GM21528 (cell line): Measurements from ENCODE around the gene FEZ2.
"Not testable (repeated sequence)": the region's sequence is repeated elsewhere in the genome, so short reads cannot be mapped to it uniquely, and the experiment has no call there.

Experiments used
- ATAC-seq: cut with Tn5 transposase; IDR thresholded peaks from one replicate; pipeline ENCODE4 v1.9.1; 2021; ENCODE audit warnings: mild to moderate bottlenecking, moderate library complexity; ENCODE audit not compliant: unreplicated experiment, low FRiP score

The FEZ2 gene, protein sequence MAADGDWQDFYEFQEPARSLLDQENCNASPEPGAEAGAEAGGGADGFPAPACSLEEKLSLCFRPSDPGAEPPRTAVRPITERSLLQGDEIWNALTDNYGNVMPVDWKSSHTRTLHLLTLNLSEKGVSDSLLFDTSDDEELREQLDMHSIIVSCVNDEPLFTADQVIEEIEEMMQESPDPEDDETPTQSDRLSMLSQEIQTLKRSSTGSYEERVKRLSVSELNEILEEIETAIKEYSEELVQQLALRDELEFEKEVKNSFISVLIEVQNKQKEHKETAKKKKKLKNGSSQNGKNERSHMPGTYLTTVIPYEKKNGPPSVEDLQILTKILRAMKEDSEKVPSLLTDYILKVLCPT

DNA sequence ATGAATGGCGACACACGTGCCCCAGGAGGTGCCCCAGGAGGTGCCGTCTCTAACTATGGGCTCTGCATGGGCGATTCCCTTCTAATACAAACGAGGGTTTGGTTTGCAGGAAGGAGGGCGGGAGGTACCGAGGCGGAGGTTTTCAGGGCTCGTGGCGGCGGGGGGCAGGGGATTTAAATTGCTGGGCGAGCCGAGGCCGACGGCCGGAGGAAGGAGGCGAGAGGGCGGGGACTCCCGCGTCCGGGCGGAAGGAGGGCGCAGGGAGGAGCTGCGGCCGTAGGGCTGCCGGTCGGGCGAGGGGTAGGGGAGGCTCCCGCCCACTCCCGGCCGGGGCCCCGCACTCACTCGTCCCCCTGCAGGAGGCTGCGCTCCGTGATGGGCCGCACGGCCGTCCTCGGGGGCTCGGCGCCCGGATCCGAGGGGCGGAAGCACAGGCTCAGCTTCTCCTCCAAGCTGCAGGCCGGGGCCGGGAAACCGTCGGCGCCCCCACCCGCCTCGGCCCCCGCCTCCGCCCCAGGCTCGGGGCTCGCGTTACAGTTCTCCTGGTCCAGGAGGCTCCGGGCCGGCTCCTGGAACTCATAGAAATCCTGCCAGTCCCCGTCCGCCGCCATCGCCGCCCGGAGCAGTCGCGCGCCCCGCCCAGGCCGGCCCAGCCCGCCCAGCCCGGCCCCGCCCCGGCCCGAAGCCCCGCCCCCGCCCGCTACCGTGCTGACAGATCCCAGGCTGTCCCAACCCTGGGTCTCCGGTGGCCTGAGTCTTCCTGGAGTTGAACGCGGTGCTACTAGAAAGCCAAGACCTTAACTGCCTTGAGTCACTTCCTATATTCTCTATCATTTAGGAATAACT lies at the start of gene FEZ2:
Gene FEZ2 (minus strand): TSS at position 637 of the 846 bp plus-strand sequence. CDS start 26 bp downstream, at position 611.
- ATAC-seq: peak; percentile 100

DNA sequence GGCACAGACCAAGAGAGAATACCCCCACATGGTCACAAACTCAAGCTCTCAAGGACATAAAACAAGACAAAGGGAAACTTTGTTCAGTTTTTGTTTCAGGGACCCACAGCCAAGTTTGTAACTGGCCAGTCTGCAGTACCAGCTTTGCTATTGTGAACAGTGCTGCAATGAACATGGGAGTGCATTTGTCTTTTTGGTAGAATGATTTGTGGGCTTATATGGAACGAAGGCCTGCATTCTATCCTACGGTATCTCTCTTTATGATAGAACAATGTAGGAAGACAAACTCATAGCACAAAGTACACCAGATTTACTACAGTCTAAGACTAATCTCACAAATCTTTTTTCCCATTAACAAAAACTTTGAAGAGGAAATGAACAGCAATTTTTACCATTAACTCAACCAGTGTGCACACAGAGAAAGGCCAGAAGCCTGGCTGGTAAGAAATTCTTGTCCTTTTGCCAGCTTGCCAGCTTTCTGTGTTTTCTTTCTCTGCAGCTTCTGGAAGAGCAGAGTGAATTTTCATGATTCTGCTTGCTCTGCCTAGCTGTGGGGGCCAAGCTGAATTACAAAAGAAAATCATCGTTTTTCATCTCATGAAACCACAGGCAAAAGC lies 37.1 kb upstream of the FEZ2 start:
- no peak for ATAC-seq

DNA sequence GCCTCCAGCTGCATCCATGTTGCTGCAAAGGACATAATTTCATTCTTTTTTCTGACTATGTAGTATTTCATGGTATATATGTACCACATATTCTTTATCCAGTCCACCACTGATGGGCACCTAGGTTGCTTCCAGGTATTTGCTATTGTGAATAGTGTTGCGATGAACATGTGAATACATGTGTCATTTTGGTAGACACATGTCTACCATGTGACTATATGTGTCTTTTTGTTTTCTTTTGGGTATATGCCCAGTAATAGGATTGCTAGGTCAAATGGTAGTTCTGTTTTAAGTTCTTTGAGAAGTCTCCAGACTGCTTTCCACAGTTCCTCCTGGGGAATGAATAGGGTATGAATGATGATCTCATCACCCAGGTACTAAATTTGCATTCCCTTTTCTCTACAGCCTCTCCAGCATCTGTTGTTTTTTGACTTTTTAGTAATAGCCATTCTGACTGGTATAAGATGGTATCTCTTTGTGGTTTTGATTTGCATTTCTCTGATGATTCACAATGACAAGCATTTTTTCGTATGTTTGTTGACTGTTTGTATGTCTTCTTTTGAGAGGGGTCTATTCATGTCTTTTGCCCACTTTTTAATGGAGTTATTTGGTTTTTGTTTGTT lies 35.6 kb upstream of the FEZ2 start:
- no peak for ATAC-seq

DNA sequence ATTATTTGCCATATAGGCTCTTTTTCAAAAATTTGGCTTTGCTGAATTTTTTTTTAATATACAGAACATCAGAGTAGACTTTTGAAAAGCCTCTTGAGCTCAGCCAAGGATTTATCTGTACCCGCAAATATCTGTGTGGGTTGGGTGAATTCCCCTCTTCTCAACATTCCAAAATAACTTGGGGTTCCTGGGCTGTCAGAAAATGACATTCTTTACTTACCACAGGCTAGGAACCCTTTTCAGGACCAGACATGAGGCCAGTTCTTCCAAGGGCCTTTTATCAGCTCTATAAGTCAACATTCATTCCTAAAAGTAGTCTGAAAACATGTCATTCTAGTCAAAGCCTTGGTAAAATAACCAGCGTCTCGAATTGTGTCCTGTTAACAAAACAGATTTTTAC lies 28.8 kb upstream of the FEZ2 start:
- ATAC-seq: no peak

DNA sequence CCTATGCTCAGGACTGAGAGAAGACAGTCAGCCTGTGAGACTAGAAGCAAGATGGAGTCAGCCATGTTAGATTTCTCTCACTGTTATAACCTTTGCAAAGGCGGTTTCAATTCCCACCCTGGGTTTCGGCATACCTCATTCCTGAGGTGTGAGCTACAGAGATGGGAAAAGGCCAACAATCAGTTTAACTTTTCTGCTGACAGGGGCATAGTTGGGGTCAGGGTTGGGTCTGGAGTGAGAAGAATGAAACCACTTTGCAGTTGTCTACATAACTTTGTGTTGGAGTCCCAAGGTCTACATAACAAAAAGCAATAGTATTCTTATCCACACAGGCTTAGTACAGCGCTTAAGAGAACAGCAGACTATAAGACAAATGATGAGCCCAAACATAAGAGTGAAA lies 28.1 kb upstream of the FEZ2 start:
- no peak for ATAC-seq

DNA sequence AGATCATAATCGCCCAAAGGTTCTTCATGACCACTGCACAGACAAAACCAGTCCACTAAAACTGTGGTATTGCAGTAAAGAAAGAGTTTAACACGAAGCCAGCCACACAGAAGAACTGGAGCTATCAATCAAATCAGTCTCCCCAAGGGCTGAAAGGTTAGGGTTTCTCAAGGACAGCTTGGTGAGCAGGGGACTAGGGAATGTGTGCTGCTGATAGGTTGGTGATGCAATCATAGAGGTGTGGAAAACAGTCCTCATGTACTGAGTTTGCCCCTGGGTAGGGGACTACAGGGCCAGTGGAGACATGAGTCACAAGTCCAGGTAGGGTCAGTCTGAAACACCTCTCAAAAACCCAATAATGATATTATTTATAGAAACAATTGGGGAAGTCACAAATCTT lies 27.3 kb upstream of the FEZ2 start:
- no peak for ATAC-seq

DNA sequence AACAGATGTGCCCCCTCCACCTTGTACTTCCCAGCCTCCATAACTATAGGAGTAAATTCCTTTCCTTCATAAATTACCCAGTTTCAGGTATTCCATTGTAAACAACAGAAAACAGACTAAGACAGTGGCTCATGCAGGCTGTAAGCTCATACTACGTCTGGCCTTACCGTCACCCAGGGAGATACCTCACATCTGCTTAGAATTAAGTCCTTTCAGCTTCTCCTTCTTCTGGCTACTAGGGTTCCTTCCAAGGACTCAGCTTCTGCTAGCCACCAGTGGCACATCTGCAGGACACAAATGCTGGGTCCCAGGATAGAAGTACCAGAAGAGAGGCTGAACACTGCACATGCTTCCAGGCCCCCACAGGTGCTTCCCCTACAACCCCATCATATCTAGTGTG lies 22.4 kb upstream of the FEZ2 start:
- no peak for ATAC-seq

DNA sequence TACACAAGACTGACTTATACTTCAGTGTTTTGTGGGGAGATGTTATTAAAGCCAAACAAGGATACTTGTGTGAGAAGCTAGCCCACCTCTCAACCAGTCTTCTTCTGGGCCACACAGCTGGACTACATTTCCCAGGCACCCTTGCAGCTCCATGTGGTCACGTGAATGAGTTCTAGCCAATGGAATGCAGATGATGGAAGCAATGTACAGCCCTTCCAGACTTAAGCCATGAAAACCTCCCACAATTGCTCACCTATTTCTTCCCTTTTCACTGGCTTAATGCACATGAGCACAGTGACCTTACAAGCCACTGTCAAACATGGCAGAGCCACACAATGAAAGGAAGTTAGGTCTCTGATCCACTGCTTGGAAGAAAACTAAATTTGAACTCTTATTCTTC lies 20.4 kb upstream of the FEZ2 start:
- peak; percentile 97 for ATAC-seq

DNA sequence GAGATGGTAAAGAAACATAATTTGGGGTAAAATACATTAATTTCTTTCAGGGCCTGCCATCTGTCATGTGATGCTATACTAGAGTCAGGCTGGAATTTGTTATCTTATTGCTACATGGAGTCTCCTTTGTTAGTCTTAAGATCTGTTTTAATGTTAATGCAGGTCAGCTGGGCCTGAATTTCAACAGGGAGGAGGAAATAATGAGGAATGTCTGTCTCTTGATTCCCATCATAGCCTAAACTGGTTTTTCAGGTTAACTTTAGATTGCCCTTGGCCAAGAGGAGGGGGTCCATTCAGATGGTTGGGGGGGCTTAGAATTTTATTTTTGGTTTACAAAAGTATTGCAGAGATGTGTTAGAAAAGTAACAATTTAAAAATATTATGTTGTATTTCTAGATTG lies 19.0 kb upstream of the FEZ2 start:
- ATAC-seq: no peak

DNA sequence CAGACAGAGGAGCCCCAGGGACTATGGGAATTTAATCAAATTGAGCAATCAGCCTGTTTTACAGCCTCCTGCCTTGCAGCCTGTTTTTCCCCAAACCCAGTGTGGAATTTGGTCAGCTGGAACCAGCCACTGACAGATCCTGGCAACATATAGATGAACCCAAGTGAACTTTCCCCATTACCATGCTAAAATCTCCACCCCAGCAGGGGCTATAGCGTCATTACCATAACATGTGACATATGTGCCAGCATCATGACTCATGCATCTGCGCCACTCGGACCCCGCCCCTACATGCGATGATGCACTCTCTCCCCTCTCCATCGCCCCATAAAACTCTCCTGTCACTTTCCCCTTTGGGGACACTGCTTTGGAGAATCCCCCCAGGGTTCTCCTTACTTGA lies 17.3 kb upstream of the FEZ2 start:
- no peak for ATAC-seq

DNA sequence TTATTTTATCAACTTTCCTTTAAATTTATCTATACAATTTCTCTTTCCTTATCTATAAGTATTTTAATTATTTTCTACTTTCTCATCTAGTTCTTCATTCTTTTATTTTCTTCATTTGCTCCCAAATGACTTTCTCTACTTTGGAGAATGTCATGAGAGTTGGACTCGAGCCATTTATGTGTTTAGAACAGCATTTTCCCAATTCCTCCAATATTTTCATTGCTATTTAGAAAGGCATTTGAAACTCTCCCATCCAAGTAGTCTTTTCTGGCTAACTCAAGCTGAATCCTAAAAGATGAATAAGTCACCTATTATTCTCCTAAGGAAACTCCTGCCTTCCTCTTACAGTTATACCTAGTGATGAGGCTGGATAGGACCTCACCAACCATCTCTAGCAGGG lies 15.8 kb upstream of the FEZ2 start:
- no peak for ATAC-seq

DNA sequence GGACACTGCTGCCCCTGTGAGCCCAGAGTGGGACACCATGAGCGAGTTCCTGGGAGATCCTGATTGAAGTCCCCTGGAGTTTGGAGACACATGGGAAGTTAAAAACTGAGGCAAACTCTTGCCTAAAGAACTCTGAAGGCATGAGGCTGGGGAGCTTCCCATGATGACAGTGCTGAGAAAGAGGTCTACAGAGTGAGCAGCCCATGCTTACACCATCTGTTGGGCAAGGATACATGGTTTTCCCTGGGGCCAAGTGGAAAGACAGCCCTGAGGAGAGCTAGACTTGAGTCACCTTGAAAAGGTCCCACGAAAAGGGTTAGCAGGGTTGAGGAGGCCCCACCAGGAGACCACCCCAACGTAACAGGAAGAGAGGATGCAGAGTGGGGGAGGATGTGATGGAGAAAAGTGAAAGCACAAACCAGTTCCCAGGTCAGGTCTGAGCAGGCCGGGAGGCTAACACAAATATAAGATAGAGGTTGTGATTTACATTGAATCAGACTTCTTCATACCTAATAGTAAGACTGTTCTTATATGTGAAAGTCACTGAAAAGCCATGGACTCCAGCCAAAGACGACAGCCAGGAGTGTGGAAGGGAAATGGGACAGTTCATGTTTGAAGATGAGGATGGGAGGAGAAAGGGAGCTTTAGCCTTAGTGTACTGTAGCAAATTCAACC lies 13.5 kb upstream of the FEZ2 start:
- ATAC-seq: no peak

DNA sequence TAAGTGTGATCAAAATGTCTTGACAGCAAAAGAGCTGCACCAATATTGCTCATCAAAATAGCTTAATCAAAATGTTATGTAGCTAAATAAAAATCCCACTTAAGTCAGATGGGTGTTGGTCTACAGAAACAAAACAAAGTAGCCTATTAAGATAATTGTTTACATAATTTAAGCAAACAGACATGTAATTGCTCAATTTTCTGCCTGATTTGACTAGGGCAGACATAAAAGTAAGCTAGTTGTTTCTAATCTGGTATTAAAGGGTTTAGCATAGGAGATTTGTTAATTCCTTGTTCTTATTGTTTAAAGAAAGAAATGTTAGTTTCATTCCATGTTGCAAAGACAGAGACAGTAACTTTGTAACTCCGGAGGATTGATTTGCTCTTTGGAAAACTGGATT lies 11.5 kb upstream of the FEZ2 start:
- ATAC-seq: no peak

DNA sequence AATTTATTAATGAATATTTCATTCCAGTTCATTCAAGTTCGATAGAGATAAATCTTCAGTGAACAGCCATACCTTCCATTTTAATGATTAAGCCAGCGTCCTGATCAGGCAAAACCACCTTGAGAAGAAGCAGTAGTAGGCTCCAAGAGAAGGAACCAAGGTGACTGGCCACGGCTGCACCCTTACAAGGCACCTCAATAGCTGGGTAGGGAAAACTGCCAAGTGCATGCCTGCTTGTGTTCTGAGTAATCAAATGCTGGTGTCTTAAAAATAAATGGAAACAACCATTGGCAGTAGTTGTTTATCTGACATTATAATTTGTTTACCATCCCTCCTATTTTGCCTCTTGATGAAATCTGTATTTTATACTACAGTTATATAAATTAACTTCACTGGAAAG lies 10.0 kb upstream of the FEZ2 start:
- no peak for ATAC-seq

DNA sequence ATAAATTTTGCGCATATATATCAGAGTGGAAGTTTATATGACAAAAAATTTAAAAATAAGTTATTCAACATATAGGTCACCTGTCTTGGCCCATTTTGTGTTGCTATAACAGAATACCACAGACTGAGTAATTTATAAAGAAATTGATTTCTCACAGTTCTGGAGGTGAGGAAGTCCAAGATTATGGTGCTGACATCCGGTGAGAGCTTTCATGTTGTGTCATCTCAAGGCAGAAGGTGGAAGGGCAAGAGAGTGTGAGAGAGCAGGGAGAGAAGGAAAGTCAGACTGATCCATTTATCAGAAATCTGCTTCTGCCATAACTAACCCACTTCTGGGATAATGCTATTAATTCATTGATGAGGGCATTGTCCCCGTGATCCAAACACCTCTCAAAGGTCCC lies 9.0 kb upstream of the FEZ2 start:
- no peak for ATAC-seq

DNA sequence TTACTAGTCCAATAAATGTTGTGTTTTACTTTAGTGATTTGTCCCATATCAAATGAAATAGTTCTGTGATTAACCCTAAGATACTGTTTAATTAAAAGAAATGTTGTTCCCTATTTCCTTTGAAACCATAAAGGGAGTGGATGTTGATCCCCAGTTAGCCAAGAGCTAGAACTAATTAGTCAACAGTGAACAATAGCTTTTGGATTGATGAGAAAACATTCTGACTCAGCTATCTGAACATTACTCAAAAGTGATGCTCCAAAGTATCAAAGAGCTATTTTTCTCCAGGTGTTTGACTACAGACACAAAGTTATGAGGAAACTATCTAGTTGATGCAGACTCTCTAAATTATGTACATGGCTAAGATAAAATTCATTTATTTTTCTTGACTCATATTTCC lies 7.3 kb upstream of the FEZ2 start:
- no peak for ATAC-seq

DNA sequence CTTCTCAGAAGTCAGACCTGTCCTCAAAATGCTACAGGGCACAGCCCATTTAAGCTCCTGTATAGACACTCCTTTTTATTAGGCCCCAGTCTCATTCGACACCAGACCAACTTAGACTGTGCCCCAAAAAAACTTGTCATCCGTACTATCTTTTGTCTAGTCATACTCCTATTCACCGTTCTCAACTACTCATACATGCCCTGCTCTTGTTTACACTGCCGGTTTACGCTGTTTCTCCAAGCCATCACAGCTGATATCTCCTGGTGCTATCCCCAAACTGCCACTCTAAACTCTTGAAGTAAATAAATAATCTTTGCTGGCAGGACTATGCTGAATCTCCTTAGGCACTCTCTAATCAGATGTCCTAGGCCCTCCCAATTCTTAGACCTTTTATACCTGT lies 5.7 kb upstream of the FEZ2 start:
- ATAC-seq: not testable (repeated sequence)

DNA sequence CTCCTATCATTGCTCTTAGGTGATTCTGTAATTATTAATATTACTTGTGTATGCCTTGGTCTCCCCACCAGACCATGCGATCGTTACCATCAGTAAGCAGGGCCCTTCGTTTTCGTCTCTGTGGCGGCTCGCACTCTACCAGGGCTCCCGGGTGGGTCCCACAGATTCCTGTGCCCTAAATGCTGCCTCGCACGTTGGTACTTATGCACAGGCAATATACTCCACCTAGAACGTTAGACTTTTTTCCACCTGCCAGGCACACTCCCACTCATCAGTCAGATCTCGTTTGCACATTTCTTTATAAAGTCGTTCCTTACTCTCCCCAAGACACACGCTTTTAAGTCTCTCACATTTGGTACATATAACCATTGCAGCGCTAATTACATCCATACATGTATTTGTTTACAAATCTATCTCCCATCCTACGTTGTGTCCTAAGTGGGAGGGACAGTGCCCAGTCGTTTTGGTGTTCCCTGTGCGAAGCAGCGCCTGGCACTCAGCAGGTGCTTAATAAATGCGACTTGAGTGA lies 901 bp downstream of the FEZ2 start:
- no peak for ATAC-seq

DNA sequence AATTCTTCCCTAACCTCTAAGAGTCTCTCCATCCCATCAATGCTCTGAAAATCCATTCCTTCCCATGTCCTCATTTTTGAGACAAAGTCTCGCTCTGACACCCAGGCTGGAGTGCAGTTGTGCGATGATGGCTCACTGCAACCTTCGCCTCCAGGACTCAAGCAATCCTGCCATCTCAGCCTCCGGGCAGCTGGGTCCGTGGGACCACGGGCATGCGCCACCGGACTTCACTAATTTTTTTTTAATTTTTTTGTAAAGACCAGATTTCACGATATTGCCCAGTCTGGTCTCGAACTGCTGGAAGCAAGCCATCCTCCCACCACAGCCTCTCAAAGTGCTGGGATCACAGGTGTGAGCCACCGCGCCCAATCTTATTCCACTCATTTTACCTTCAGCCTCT lies 1.6 kb downstream of the FEZ2 start:
- no peak for ATAC-seq

DNA sequence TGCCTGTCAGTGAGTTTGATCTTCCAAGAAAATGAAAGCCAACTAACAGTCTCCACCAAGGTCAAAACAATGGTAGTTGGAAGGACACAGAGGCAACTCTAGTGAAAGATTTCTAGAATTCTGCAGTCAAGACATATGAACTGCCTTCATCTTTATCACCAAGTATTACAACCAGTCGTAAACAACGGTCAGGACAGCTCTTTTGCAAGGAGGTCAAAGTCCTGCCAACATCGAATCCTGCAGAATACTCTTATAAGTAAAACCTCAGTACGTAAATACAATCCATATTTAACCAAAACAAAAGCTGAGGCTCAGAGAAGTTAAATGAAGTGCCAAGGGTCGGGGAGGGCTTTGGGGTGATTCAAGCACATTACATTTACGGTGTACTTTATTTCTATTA lies 3.1 kb downstream of the FEZ2 start:
- no peak for ATAC-seq
